ENCODE measurements around the gene RYR2. TPM values are rescaled to one million over a fixed set of nuclear protein-coding genes. Genes with fewer than 3 reads are reported as not detected.

RYR2 gene
- total and polyA plus RNA-seq, 2 of the 8 experiments (the other 6 are each of a cell fraction or from before 2014, with no cell fraction given) = 1.3 to 4.4 TPM

GRCh38 chr1:237062976-237063375 lies 21.0 kb downstream of the RYR2 start:
- Histone ChIP-seq H3K4ac (replicated peaks; ENCODE audit: insufficient read length, low read depth, low read length) (no peak overlapping the region), H3K18ac (ENCODE audit: extremely low read depth, low read length) (no peak overlapping the region), H4K5ac (ENCODE audit: insufficient read length, low read depth, low read length) (no peak overlapping the region), H2AK5ac (ENCODE audit: low read depth, low read length) (no peak overlapping the region), H2AFZ (ENCODE audit: low read length) (no peak overlapping the region), H3K27ac (ENCODE audit: low read depth, low read length) (no peak overlapping the region), H2BK15ac (ENCODE audit: low read length) (no peak overlapping the region), H4K91ac (replicated peaks; ENCODE audit: insufficient read length, low read length) (no peak overlapping the region), H3K36me3 (ENCODE audit: control insufficient read depth in 2 of 4, insufficient read depth in 4 of 4, low read length in 3 of 4) (no peaks in the 10 kb centered on the region), H3K79me1 (ENCODE audit: low read depth, low read length) (no peaks in the 10 kb centered on the region; the same call in 1 of the 2 replicates), H3K4me2 (ENCODE audit: insufficient read depth in 1 of 2, low read depth in 2 of 2, low read length in 2 of 2) (no peak overlapping the region), H3K4me3 (ENCODE audit: extremely low read depth in 1 of 4, insufficient read depth in 2 of 4, low read depth in 3 of 4, low read length in 4 of 4) (no peak overlapping the region), H3K9ac (replicated peaks in 1 of 4; ENCODE audit: extremely low read depth in 1 of 4, low read depth in 3 of 4, low read length in 3 of 4) (no peak overlapping the region), H3K23me2 (ENCODE audit: low read depth, low read length) (no peaks in the 10 kb centered on the region), H3K9me3 (ENCODE audit: insufficient read depth in 2 of 2, low read depth in 1 of 2, low read length in 1 of 2) (no peaks in the 10 kb centered on the region), H4K20me1 (replicated peaks in 1 of 2; ENCODE audit: control insufficient read depth in 1 of 2, insufficient read depth in 2 of 2, low read length in 2 of 2) (peaks cover 0 to 2% of the 10 kb centered on the region in 2 experiments), H3K56ac (replicated peaks; ENCODE audit: insufficient read length, low read depth, low read length) (no peak overlapping the region), H3K14ac (ENCODE audit: insufficient read length) (no peak overlapping the region), H3K23ac (ENCODE audit: insufficient read length) (no peak overlapping the region), H2BK20ac (ENCODE audit: low read length) (no peak overlapping the region), H3K27me3 (replicated peaks in 1 of 4; ENCODE audit: control insufficient read depth in 3 of 4, extremely low read depth in 1 of 4, insufficient read depth in 3 of 4, low read length in 3 of 4) (no peaks in the 10 kb centered on the region), H3K79me2 (ENCODE audit: control insufficient read depth in 1 of 2, insufficient read depth in 2 of 2, low read length in 2 of 2) (peaks cover 0 to 10% of the 10 kb centered on the region in 2 experiments; a peak in 2 of 4 replicates), H4K8ac (ENCODE audit: extremely low read depth, insufficient read depth, low read length) (no peak overlapping the region), H2BK5ac (ENCODE audit: low read depth, low read length) (no peak overlapping the region), H2BK120ac (replicated peaks; ENCODE audit: low read depth, low read length) (no peak overlapping the region), H3K4me1 (replicated peaks in 1 of 4; ENCODE audit: control insufficient read depth in 3 of 4, insufficient read depth in 4 of 4, low read length in 3 of 4) (peaks cover 0 to 4% (median 3%) of the 10 kb centered on the region in 4 experiments; a peak in 3 of 7 replicates), H2BK12ac (ENCODE audit: low read depth, low read length) (no peak overlapping the region)
- ChIA-PET CTCF (ENCODE audit: partially characterized antibody) (interaction anchor here (0.9 to 1.0 kb wide), 3 partner anchors 23 to 323 kb away, joined by 3 read pairs; no protein-coding TSS in a partner anchor), POLR2A (ENCODE audit: partially characterized antibody) (no interaction called here)
- TF ChIP-seq, protein P1, sequence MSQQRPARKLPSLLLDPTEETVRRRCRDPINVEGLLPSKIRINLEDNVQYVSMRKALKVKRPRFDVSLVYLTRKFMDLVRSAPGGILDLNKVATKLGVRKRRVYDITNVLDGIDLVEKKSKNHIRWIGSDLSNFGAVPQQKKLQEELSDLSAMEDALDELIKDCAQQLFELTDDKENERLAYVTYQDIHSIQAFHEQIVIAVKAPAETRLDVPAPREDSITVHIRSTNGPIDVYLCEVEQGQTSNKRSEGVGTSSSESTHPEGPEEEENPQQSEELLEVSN (IDR thresholded peaks at IDR 0.05) = no peak
- TF ChIP-seq TBP (IDR thresholded peaks at IDR 0.05; ENCODE audit: low read depth, low read length) (no peak), CHD2 (IDR thresholded peaks at IDR 0.05; ENCODE audit: low read length) (no peak), HDAC6 (IDR thresholded peaks at IDR 0.05; ENCODE audit: low read depth, low read length) (no peak), RFX5 (IDR thresholded peaks at IDR 0.05; ENCODE audit: borderline replicate concordance, low read depth, low read length) (no peak), EZH2 (IDR thresholded peaks at IDR 0.05; ENCODE audit: low read depth, low read length, severe bottlenecking) (no peak), SIX5 (IDR thresholded peaks at IDR 0.05; ENCODE audit: low read depth, low read length) (no peak), POLR2AphosphoS5 (IDR thresholded peaks at IDR 0.05; ENCODE audit: low read depth, low read length) (no peak), GTF2F1 (IDR thresholded peaks at IDR 0.05; ENCODE audit: borderline replicate concordance, low read depth, low read length) (no peak), KDM4A (IDR thresholded peaks at IDR 0.05; ENCODE audit: low read depth, low read length, severe bottlenecking) (no peak), EP300 (IDR thresholded peaks at IDR 0.05; ENCODE audit: borderline replicate concordance in 1 of 2, low read depth in 2 of 2, low read length in 2 of 2) (no peak)
- FAIRE-seq (no peak), DNase-seq (ENCODE audit: low read depth in 1 of 2, low spot score in 2 of 2) (no peak)
